Stimulated activated CD8-positive, alpha-beta memory T cell treated with anti-CD3 and anti-CD28 coated beads, Interleukin-12 subunit alpha, Interleukin-12 subunit beta, amount 100 ng/mL, for 24 hours (primary cell): Measurements from ENCODE around the gene PI4KA.
"Not testable (repeated sequence)": the region's sequence is repeated elsewhere in the genome, so short reads cannot be mapped to it uniquely, and the experiment has no call there.

ENCODE experiments used
- DNase-seq: peaks from one replicate; pipeline ENCODE4 v3.0.0-alpha.2; 2020; ENCODE audit errors: extremely low read depth

The PI4KA gene

GRCh38 chr22:20725987-20726558 lies 132.5 kb downstream of the PI4KA start:
- no peak for DNase-seq

GRCh38 chr22:20724676-20725454 lies 133.7 kb downstream of the PI4KA start:
- no peak for DNase-seq

- no peak for DNase-seq
These were observed 137.0 kb downstream of the PI4KA start for GRCh38 chr22:20721409-20722218.

- DNase-seq = no peak
These were observed 137.8 kb downstream of the PI4KA start for GRCh38 chr22:20720692-20721408.

- not testable (repeated sequence) for DNase-seq
These were observed 139.9 kb downstream of the PI4KA start for GRCh38 chr22:20718727-20719126.

GRCh38 chr22:20717981-20718380 lies 140.6 kb downstream of the PI4KA start:
- DNase-seq = not testable (repeated sequence)

- DNase-seq = not testable (repeated sequence)
These were observed 141.3 kb downstream of the PI4KA start for GRCh38 chr22:20717213-20717866.

- DNase-seq = not testable (repeated sequence)
These were observed 145.5 kb downstream of the PI4KA start for GRCh38 chr22:20713116-20713515.

- not testable (repeated sequence) for DNase-seq
These were observed 148.6 kb downstream of the PI4KA start for GRCh38 chr22:20709966-20710365.

GRCh38 chr22:20707549-20708118 lies 151.0 kb downstream of the PI4KA start:
- DNase-seq = not testable (repeated sequence)

GRCh38 chr22:20703816-20704609 lies 154.6 kb downstream of the PI4KA start:
- not testable (repeated sequence) for DNase-seq

GRCh38 chr22:20703414-20703806 lies 155.2 kb downstream of the PI4KA start:
- DNase-seq = not testable (repeated sequence)

GRCh38 chr22:20702546-20703413 lies 155.8 kb downstream of the PI4KA start:
- peak; percentile 95 for DNase-seq

GRCh38 chr22:20702175-20702545 lies 156.5 kb downstream of the PI4KA start:
- not testable (repeated sequence) for DNase-seq

- not testable (repeated sequence) for DNase-seq
These were observed 156.9 kb downstream of the PI4KA start for GRCh38 chr22:20701680-20702136.

- DNase-seq = not testable (repeated sequence)
These were observed 158.3 kb downstream of the PI4KA start for GRCh38 chr22:20700347-20700746.

GRCh38 chr22:20699856-20700255 lies 158.8 kb downstream of the PI4KA start:
- not testable (repeated sequence) for DNase-seq

GRCh38 chr22:20697481-20698113 lies 161.0 kb downstream of the PI4KA start:
- peak; percentile 38 for DNase-seq
